Measurements from ENCODE around the gene GRID1.

- TF ChIP-seq EZH2 (IDR thresholded peaks at IDR 0.05) = no peak
- no peak for TF ChIP-seq POLR2A (IDR thresholded peaks at IDR 0.05; ENCODE audit: borderline replicate concordance, extremely low read depth, insufficient read depth, insufficient read length)
- TF ChIP-seq REST (IDR thresholded peaks at IDR 0.05; ENCODE audit: low read depth) = no peak
- TF ChIP-seq CTCF (IDR thresholded peaks at IDR 0.05 in 2 of 3, conservative IDR thresholded peaks at IDR 0.05 in 1 of 3; ENCODE audit: borderline replicate concordance in 1 of 3, insufficient read depth in 1 of 3, low read depth in 2 of 3, low read length in 2 of 3) = no peak
- TF ChIP-seq POLR2AphosphoS5 (IDR thresholded peaks at IDR 0.05; ENCODE audit: low read depth, low read length) = no peak
- TF ChIP-seq ZNF274 (IDR thresholded peaks at IDR 0.05; ENCODE audit: low read depth, low read length) = no peak
- no peak for TF ChIP-seq EZH2phosphoT487 (IDR thresholded peaks at IDR 0.05; ENCODE audit: borderline replicate concordance)
- no peak for TF ChIP-seq SP1 (IDR thresholded peaks at IDR 0.05; ENCODE audit: low read depth)
- no peak for TF ChIP-seq MAX (IDR thresholded peaks at IDR 0.05)
- no peak for TF ChIP-seq ZFX (IDR thresholded peaks at IDR 0.05)
- no peak for TF ChIP-seq ZBTB33 (IDR thresholded peaks at IDR 0.05; ENCODE audit: extremely low read depth, insufficient replicate concordance, low read length)
- no peak for TF ChIP-seq RAD21 (IDR thresholded peaks at IDR 0.05; ENCODE audit: low read depth)
Measured at GRCh38 chr10:85851934-85852333, 514.7 kb downstream of the GRID1 start.

Data from HCT116 (cell line).